Measurements from ENCODE around the gene SULT2B1. TPM values are rescaled to one million over a fixed set of nuclear protein-coding genes. Genes with fewer than 3 reads are reported as not detected.

The SULT2B1 gene
- total RNA-seq, 5 donors from 2014 or later (not counting 1 experiment from before 2014, with no cell fraction given), result not detected

GRCh38 chr19:48633148-48634035, 81.4 kb downstream of the SULT2B1 start:
- Mint-ChIP-seq H3K9me3 (no peaks in the 10 kb centered on the region), H3K4me1 (peaks cover 44 to 51% (median 45%) of the 10 kb centered on the region in 3 donors), H3K36me3 (peaks cover 13% of the 10 kb centered on the region), H3K4me3 (peak overlapping the region in 2 of 3 donors; percentile 80 to 99), H3K27ac (peak overlapping the region; percentile 93 to 95), H3K27me3 (no peaks in the 10 kb centered on the region)
- ATAC-seq (replicated peaks in 1 of 4) (no peak), DNase-seq (no peak)
- CTCF ChIA-PET, result interaction anchor here in 1 of 2 donors (0.6 to 1.1 kb wide), 3 partner anchors 8 to 29 kb away, joined by 3 to 5 read pairs (median 5); no protein-coding TSS in a partner anchor
- peak overlapping the region; percentile 85 for H3K27ac ChIP-seq (ENCODE audit: low read length)
- no peaks in the 10 kb centered on the region for H3K9me3 ChIP-seq
- 85% methylated on average over 8 of the region's 22 CpGs for WGBS (ENCODE audit: insufficient coverage)
- H3K4me1 ChIP-seq (ENCODE audit: control insufficient read depth in 1 of 2, extremely low read depth in 1 of 2, insufficient read depth in 2 of 2, low read length in 2 of 2), result peaks cover 19 to 61% of the 10 kb centered on the region in 2 experiments
- H3K36me3 ChIP-seq (ENCODE audit: control insufficient read depth in 2 of 2, extremely low read depth in 1 of 2, insufficient read depth in 1 of 2, low read length in 1 of 2), result peaks cover 26 to 45% of the 10 kb centered on the region in 2 donors
- POLR2A ChIA-PET, result interaction anchor here (0.5 to 0.6 kb wide), 3 partner anchors 17 to 360 kb away, joined by 3 to 7 read pairs (median 3); partner anchors contain the start of genes FGF21 (in 1 of the 2) and GYS1 (in 1 of the 2)
- peak overlapping the region; percentile 45 to 57 for H3K4me3 ChIP-seq (ENCODE audit: control insufficient read depth in 1 of 2, extremely low read depth in 1 of 2, low read length in 1 of 2)
- no peaks in the 10 kb centered on the region for H3K27me3 ChIP-seq (replicated peaks in 1 of 2; ENCODE audit: control insufficient read depth in 2 of 2, extremely low read depth in 1 of 2, insufficient read depth in 2 of 2, low read length in 1 of 2)

- no peaks in the 10 kb centered on the region for H3K27me3 Mint-ChIP-seq
- H3K4me1 Mint-ChIP-seq, result peaks cover 50 to 53% (median 51%) of the 10 kb centered on the region in 3 donors
- Histone ChIP-seq H3K4me3 (ENCODE audit: control insufficient read depth in 1 of 2, extremely low read depth in 1 of 2, low read length in 1 of 2) (peak overlapping the region; percentile 45 to 57), H3K27ac (ENCODE audit: low read length) (peak overlapping the region; percentile 85), H3K36me3 (ENCODE audit: control insufficient read depth in 2 of 2, extremely low read depth in 1 of 2, insufficient read depth in 1 of 2, low read length in 1 of 2) (peaks cover 21 to 45% of the 10 kb centered on the region in 2 donors), H3K27me3 (replicated peaks in 1 of 2; ENCODE audit: control insufficient read depth in 2 of 2, extremely low read depth in 1 of 2, insufficient read depth in 2 of 2, low read length in 1 of 2) (peaks cover 0 to 2% of the 10 kb centered on the region in 2 experiments), H3K4me1 (ENCODE audit: control insufficient read depth in 1 of 2, extremely low read depth in 1 of 2, insufficient read depth in 2 of 2, low read length in 2 of 2) (peaks cover 21 to 67% of the 10 kb centered on the region in 2 experiments), H3K9me3 (no peaks in the 10 kb centered on the region)
- H3K4me3 Mint-ChIP-seq, result peak overlapping the region; percentile 78 to 99 (median 80)
- 64% methylated on average over 6 of the region's 7 CpGs for WGBS (ENCODE audit: insufficient coverage)
- DNase-seq (no peak), ATAC-seq (replicated peaks in 1 of 4) (no peak)
- peak overlapping the region; percentile 93 to 95 for H3K27ac Mint-ChIP-seq
- peaks cover 13% of the 10 kb centered on the region for H3K36me3 Mint-ChIP-seq
- POLR2A ChIA-PET, result interaction anchor here in 1 of 2 donors (0.6 kb wide), 1 partner anchor 359 kb away, joined by 3 read pairs; the partner anchor contains the start of gene GYS1
- no peaks in the 10 kb centered on the region for H3K9me3 Mint-ChIP-seq
- CTCF ChIA-PET, result interaction anchor here in 1 of 2 donors (1.1 kb wide), 1 partner anchor 25 kb away, joined by 3 read pairs; no protein-coding TSS in a partner anchor
Observed at GRCh38 chr19:48634036-48634342, 82.0 kb downstream of the SULT2B1 start.

- peaks cover 54 to 58% (median 54%) of the 10 kb centered on the region in 3 donors for H3K4me1 Mint-ChIP-seq
- H3K4me3 ChIP-seq (ENCODE audit: control insufficient read depth in 1 of 2, extremely low read depth in 1 of 2, low read length in 1 of 2), result peak overlapping the region; percentile 57 to 65
- peaks cover 12% of the 10 kb centered on the region for H3K36me3 Mint-ChIP-seq
Observed at GRCh38 chr19:48634424-48635262, 82.7 kb downstream of the SULT2B1 start.

GRCh38 chr19:48635263-48635965, 83.4 kb downstream of the SULT2B1 start:
- ATAC-seq (replicated peaks in 1 of 4) (peak; percentile 6 to 24 (median 8)), DNase-seq (peak in 34 of 35 experiments; percentile 32 to 83 (median 62))
- POLR2A ChIA-PET, result no interaction called here
- WGBS (ENCODE audit: insufficient coverage), result 1% methylated on average over 57 of the region's 67 CpGs
- peaks cover 21 to 70% of the 10 kb centered on the region in 2 experiments for H3K4me1 ChIP-seq (ENCODE audit: control insufficient read depth in 1 of 2, extremely low read depth in 1 of 2, insufficient read depth in 2 of 2, low read length in 2 of 2)
- H3K4me1 Mint-ChIP-seq, result peaks cover 54 to 61% (median 56%) of the 10 kb centered on the region in 3 donors
- CTCF ChIA-PET, result no interaction called here
- peak overlapping the region; percentile 93 to 95 for H3K27ac Mint-ChIP-seq
- peaks cover 6% of the 10 kb centered on the region for H3K36me3 Mint-ChIP-seq
- H3K36me3 ChIP-seq (ENCODE audit: control insufficient read depth in 2 of 2, extremely low read depth in 1 of 2, insufficient read depth in 1 of 2, low read length in 1 of 2), result peaks cover 10 to 30% of the 10 kb centered on the region in 2 donors
- H3K9me3 Mint-ChIP-seq, result no peaks in the 10 kb centered on the region
- H3K27me3 Mint-ChIP-seq, result no peaks in the 10 kb centered on the region
- peak overlapping the region; percentile 95 for H3K27ac ChIP-seq (ENCODE audit: low read length)
- H3K9me3 ChIP-seq, result no peaks in the 10 kb centered on the region
- H3K4me3 ChIP-seq (ENCODE audit: control insufficient read depth in 1 of 2, extremely low read depth in 1 of 2, low read length in 1 of 2), result peak overlapping the region; percentile 67 to 97
- peak overlapping the region; percentile 97 to 99 (median 99) for H3K4me3 Mint-ChIP-seq
- peaks cover 0 to 4% of the 10 kb centered on the region in 2 experiments for H3K27me3 ChIP-seq (replicated peaks in 1 of 2; ENCODE audit: control insufficient read depth in 2 of 2, extremely low read depth in 1 of 2, insufficient read depth in 2 of 2, low read length in 1 of 2)

More at GRCh38 chr19:48634424-48635262, 82.7 kb downstream of the SULT2B1 start:
- Histone ChIP-seq H3K27me3 (replicated peaks in 1 of 2; ENCODE audit: control insufficient read depth in 2 of 2, extremely low read depth in 1 of 2, insufficient read depth in 2 of 2, low read length in 1 of 2) (peaks cover 0 to 4% of the 10 kb centered on the region in 2 experiments), H3K9me3 (no peaks in the 10 kb centered on the region), H3K36me3 (ENCODE audit: control insufficient read depth in 2 of 2, extremely low read depth in 1 of 2, insufficient read depth in 1 of 2, low read length in 1 of 2) (peaks cover 15 to 38% of the 10 kb centered on the region in 2 donors), H3K27ac (ENCODE audit: low read length) (peak overlapping the region; percentile 85), H3K4me1 (ENCODE audit: control insufficient read depth in 1 of 2, extremely low read depth in 1 of 2, insufficient read depth in 2 of 2, low read length in 2 of 2) (peaks cover 21 to 73% of the 10 kb centered on the region in 2 experiments)
- DNase-seq, result peak; percentile 79 to 94 (median 86)
- Mint-ChIP-seq H3K27me3 (no peaks in the 10 kb centered on the region), H3K9me3 (no peaks in the 10 kb centered on the region), H3K27ac (peak overlapping the region; percentile 93 to 95), H3K4me3 (peak overlapping the region; percentile 78 to 99 (median 80))
- CTCF ChIA-PET, result interaction anchor here in 1 of 2 donors (0.6 to 1.1 kb wide), 2 partner anchors 15 to 26 kb away, joined by 3 read pairs; partner anchors contain the start of gene SPHK2
- POLR2A ChIA-PET, result interaction anchor here in 1 of 2 donors (0.5 to 0.6 kb wide), 2 partner anchors 311 to 358 kb away, joined by 3 read pairs; partner anchors contain the start of gene GYS1
- WGBS (ENCODE audit: insufficient coverage), result 13% methylated on average over 17 of the region's 37 CpGs
- peak; percentile 18 to 21 (median 20) for ATAC-seq (replicated peaks in 1 of 4)

GRCh38 chr19:48635966-48636858, 84.2 kb downstream of the SULT2B1 start:
- 3% methylated on average over 18 of the region's 35 CpGs for whole genome bisulfite sequencing (ENCODE audit: insufficient coverage)
- CTCF ChIA-PET, result no interaction called here
- peak overlapping the region; percentile 95 to 99 for H3K27ac Mint-ChIP-seq
- H3K4me1 Mint-ChIP-seq, result peaks cover 51 to 59% (median 52%) of the 10 kb centered on the region in 3 donors
- Histone ChIP-seq H3K36me3 (ENCODE audit: control insufficient read depth in 2 of 2, extremely low read depth in 1 of 2, insufficient read depth in 1 of 2, low read length in 1 of 2) (peaks cover 2 to 22% of the 10 kb centered on the region in 2 donors), H3K4me1 (ENCODE audit: control insufficient read depth in 1 of 2, extremely low read depth in 1 of 2, insufficient read depth in 2 of 2, low read length in 2 of 2) (peaks cover 18 to 62% of the 10 kb centered on the region in 2 experiments), H3K9me3 (no peaks in the 10 kb centered on the region), H3K27ac (ENCODE audit: low read length) (peak overlapping the region; percentile 95), H3K4me3 (ENCODE audit: control insufficient read depth in 1 of 2, extremely low read depth in 1 of 2, low read length in 1 of 2) (peak overlapping the region; percentile 67 to 97), H3K27me3 (replicated peaks in 1 of 2; ENCODE audit: control insufficient read depth in 2 of 2, extremely low read depth in 1 of 2, insufficient read depth in 2 of 2, low read length in 1 of 2) (peaks cover 0 to 4% of the 10 kb centered on the region in 2 experiments)
- POLR2A ChIA-PET, result no interaction called here
- no peaks in the 10 kb centered on the region for H3K9me3 Mint-ChIP-seq
- H3K36me3 Mint-ChIP-seq, result peaks cover 6% of the 10 kb centered on the region
- ATAC-seq (replicated peaks in 1 of 4) (no peak), DNase-seq (peak in 5 of 35 experiments; percentile 26 to 45 (median 31))
- H3K4me3 Mint-ChIP-seq, result peak overlapping the region; percentile 97 to 99 (median 99)
- no peaks in the 10 kb centered on the region for H3K27me3 Mint-ChIP-seq
